DOHH2 (cell line): ENCODE data around the gene IDE.

Source experiments
- CTCF ChIP-seq: fragments of 200-600 bp; sonication (generic); IDR thresholded peaks from one replicate; pipeline ENCODE4 v1.5.1; 2014; ENCODE audit warnings: antibody characterized with exemption, mild to moderate bottlenecking, low read depth, low read length; ENCODE audit not compliant: poor library complexity, severe bottlenecking
- EZH2phosphoT487 ChIP-seq: fragments of 200-600 bp; sonication (generic); IDR thresholded peaks from 2 replicates; pipeline ENCODE4 v1.6.1; 2017; ENCODE audit warnings: borderline replicate concordance, mild to moderate bottlenecking, antibody characterized with exemption, low read length, moderate library complexity, mixed read lengths

- TF ChIP-seq EZH2phosphoT487 (no peak), CTCF (no peak)
These were observed 35.5 kb downstream of the IDE start for GRCh38 chr10:92538231-92538958.
